ENCODE measurements around the gene ATG14.

DNA sequence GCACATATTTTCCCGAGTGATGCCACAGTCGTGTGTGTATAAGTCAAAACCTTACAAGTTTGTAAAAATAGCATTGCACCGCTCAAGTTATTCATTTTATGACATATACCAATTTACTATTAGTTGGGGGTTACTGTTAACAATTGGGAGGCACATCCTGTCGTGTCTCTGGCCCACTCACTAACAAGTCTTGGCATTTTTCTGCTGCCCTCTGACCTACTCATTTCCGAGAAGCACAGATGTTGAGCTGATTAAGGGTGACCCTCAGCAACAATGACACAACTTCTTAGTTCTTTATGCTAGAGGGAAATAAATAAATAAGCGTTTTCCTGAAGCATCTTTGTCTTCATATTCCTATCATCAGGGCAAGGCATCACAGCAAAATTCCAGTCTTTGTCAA lies 6.8 kb upstream of the ATG14 start:
- TF ChIP-seq, protein P1, sequence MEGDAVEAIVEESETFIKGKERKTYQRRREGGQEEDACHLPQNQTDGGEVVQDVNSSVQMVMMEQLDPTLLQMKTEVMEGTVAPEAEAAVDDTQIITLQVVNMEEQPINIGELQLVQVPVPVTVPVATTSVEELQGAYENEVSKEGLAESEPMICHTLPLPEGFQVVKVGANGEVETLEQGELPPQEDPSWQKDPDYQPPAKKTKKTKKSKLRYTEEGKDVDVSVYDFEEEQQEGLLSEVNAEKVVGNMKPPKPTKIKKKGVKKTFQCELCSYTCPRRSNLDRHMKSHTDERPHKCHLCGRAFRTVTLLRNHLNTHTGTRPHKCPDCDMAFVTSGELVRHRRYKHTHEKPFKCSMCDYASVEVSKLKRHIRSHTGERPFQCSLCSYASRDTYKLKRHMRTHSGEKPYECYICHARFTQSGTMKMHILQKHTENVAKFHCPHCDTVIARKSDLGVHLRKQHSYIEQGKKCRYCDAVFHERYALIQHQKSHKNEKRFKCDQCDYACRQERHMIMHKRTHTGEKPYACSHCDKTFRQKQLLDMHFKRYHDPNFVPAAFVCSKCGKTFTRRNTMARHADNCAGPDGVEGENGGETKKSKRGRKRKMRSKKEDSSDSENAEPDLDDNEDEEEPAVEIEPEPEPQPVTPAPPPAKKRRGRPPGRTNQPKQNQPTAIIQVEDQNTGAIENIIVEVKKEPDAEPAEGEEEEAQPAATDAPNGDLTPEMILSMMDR (IDR thresholded peaks at IDR 0.05) = no peak
- TF ChIP-seq EZH2 (IDR thresholded peaks at IDR 0.05; ENCODE audit: borderline replicate concordance, insufficient read depth, low read depth, low read length, poor library complexity, severe bottlenecking) = no peak
